GM12878 (cell line): ENCODE results near the gene LRRC75A. TPM values are rescaled to one million over a fixed set of nuclear protein-coding genes. Genes with fewer than 3 reads are reported as not detected.

ENCODE experiments used
- ATAC-seq: fragments of 200-7000 bp; cut with Tn5 transposase; 3 replicates; pipeline ENCODE4 v1.9.1; 2020; ENCODE audit warnings: mild to moderate bottlenecking, moderate library complexity
- BruUV-seq: library from RNA; stranded (reverse); fragments of 400-500 nt; replicated peaks from 2 replicates; lab custom pipeline; 2021; lab: Mats Ljungman, UMichigan
- CTCF ChIA-PET: fragments of 300-600 bp; sonication (Branson Sonifier 250); formaldehyde crosslinking; extraction: SDS; loops from one replicate; lab custom pipeline; 2021; ENCODE audit warnings: inconsistent platforms; lab: Yijun Ruan, JAX
- POLR2A ChIA-PET: fragments of 350-600 bp; formaldehyde crosslinking; extraction: SDS; loops from one replicate; lab custom pipeline; 2021; ENCODE audit warnings: inconsistent platforms; lab: Charles Lee
- RAD21 ChIA-PET: fragments of 300-600 bp; sonication (Branson Sonifier 250); formaldehyde crosslinking; loops from one replicate; lab custom pipeline; 2023; ENCODE audit warnings: antibody characterized with exemption; ENCODE audit not compliant: unreplicated experiment; lab: Charles Lee
- SMC1A ChIA-PET: fragments of 300-600 bp; sonication (Branson Sonifier 250); formaldehyde crosslinking; loops from one replicate; lab custom pipeline; 2023; ENCODE audit not compliant: unreplicated experiment, uncharacterized antibody; lab: Charles Lee
- DNase-seq: peaks from one replicate; pipeline ENCODE4 v3.0.0-alpha.2; 2011; ENCODE audit warnings: low read depth, low spot score
- FAIRE-seq: peaks from 3 replicates; lab custom pipeline; 2011; peaks lifted over from hg19 to GRCh38; lab: Jason Lieb, UNC
- H2AFZ ChIP-seq: 2 replicates; pipeline ENCODE4 v1.6.0; 2011; ENCODE audit warnings: low read depth, low read length, control low read depth; ENCODE audit not compliant: control insufficient read depth
- H3K27ac ChIP-seq: 2 replicates; pipeline ENCODE4 v1.5.1; 2011; ENCODE audit warnings: control low read depth; ENCODE audit not compliant: control insufficient read depth, insufficient read depth
- H3K27me3 ChIP-seq, 2 experiments: replicated peaks in 1 of 2; 2 replicates each; pipeline versions ENCODE4 v1.6.0 to v1.6.1; 2011; ENCODE audit warnings: low read length in 1 of 2; ENCODE audit not compliant: control insufficient read depth in 2 of 2, insufficient read depth in 2 of 2
- H3K36me3 ChIP-seq, 2 experiments: 2 replicates each; pipeline ENCODE4 v1.5.1; 2011; ENCODE audit warnings: low read length in 1 of 2; ENCODE audit not compliant: control insufficient read depth in 2 of 2, insufficient read depth in 2 of 2
- H3K4me1 ChIP-seq: 2 replicates; pipeline ENCODE4 v1.6.1; 2011; ENCODE audit warnings: mild to moderate bottlenecking, low read length, moderate library complexity, mixed read lengths; ENCODE audit not compliant: control insufficient read depth, insufficient read depth
- H3K4me2 ChIP-seq: 2 replicates; pipeline ENCODE4 v1.6.0; 2011; ENCODE audit warnings: control low read depth; ENCODE audit not compliant: control insufficient read depth, insufficient read depth
- H3K4me3 ChIP-seq: fragments of 200-600 bp; sonication (generic); 2 replicates; pipeline ENCODE4 v1.5.1; 2016
- H3K79me2 ChIP-seq: 2 replicates; pipeline ENCODE4 v1.6.0; 2011; ENCODE audit warnings: low read length; ENCODE audit not compliant: control insufficient read depth, insufficient read depth
- H3K9ac ChIP-seq: 2 replicates; pipeline ENCODE4 v1.8.0; 2011; ENCODE audit warnings: low read length, control low read depth, mixed read lengths; ENCODE audit not compliant: control insufficient read depth, insufficient read depth
- H3K9me3 ChIP-seq: replicated peaks from 3 replicates; pipeline ENCODE4 v1.5.1; 2011; ENCODE audit warnings: mild to moderate bottlenecking, low read length; ENCODE audit not compliant: control insufficient read depth, insufficient read depth
- H4K20me1 ChIP-seq: 2 replicates; pipeline ENCODE4 v1.6.0; 2011; ENCODE audit not compliant: control insufficient read depth, insufficient read depth
- ATF2 ChIP-seq: IDR thresholded peaks from 2 replicates; pipeline ENCODE4 v1.6.1; 2012; ENCODE audit warnings: low read length, inconsistent platforms
- CBX3 ChIP-seq: fragments of 200-600 bp; sonication (generic); IDR thresholded peaks from 2 replicates; pipeline ENCODE4 v1.6.1; 2016; ENCODE audit warnings: low read depth, borderline replicate concordance
- CHD2 ChIP-seq: IDR thresholded peaks from 2 replicates; pipeline ENCODE4 v1.6.1; 2011; ENCODE audit warnings: low read depth, low read length, improper control_type of control experiment, borderline replicate concordance
- CUX1 ChIP-seq: IDR thresholded peaks from 2 replicates; pipeline ENCODE4 v1.6.1; 2012; ENCODE audit warnings: improper control_type of control experiment, low read depth, low read length; ENCODE audit not compliant: insufficient replicate concordance
- EED ChIP-seq: sonication (generic); IDR thresholded peaks from 2 replicates; pipeline ENCODE4 v1.6.1; 2016; ENCODE audit warnings: antibody characterized with exemption, low read depth
- EP300 ChIP-seq, 2 experiments: fragments of 150-350 bp in 1 of 2; IDR thresholded peaks; 2 replicates each; pipeline ENCODE4 v1.6.1; 2011 to 2012; ENCODE audit warnings: low read depth in 2 of 2, low read length in 2 of 2, borderline replicate concordance in 1 of 2, improper control_type of control experiment in 1 of 2, inconsistent platforms in 1 of 2; ENCODE audit not compliant: control insufficient read depth in 1 of 2
- EZH2 ChIP-seq: IDR thresholded peaks from 2 replicates; pipeline ENCODE4 v1.6.1; 2012; ENCODE audit warnings: low read depth, mild to moderate bottlenecking, control low read depth, inconsistent platforms, low read length, borderline replicate concordance; ENCODE audit not compliant: control insufficient read depth
- HDAC6 ChIP-seq: fragments of 200-600 bp; sonication (generic); IDR thresholded peaks from one replicate; pipeline ENCODE4 v1.8.0; 2017; ENCODE audit warnings: antibody characterized with exemption; ENCODE audit not compliant: unreplicated experiment
- IKZF1 ChIP-seq: fragments of 450-650 bp; conservative IDR thresholded peaks from 2 replicates; pipeline ENCODE4 v1.6.1; 2017; ENCODE audit warnings: antibody characterized with exemption, mild to moderate bottlenecking
- MXI1 ChIP-seq: fragments of 150-350 bp; IDR thresholded peaks from 2 replicates; pipeline ENCODE4 v1.6.1; 2011; ENCODE audit warnings: low read depth, mild to moderate bottlenecking, inconsistent platforms, low read length, improper control_type of control experiment
- NFIC ChIP-seq: IDR thresholded peaks from 2 replicates; pipeline ENCODE4 v1.6.1; 2012; ENCODE audit warnings: low read depth, mild to moderate bottlenecking, inconsistent platforms, low read length, moderate library complexity
- POLR2AphosphoS2 ChIP-seq: IDR thresholded peaks from 2 replicates; pipeline ENCODE4 v1.6.1; 2011; ENCODE audit warnings: low read depth, mild to moderate bottlenecking, low read length, improper control_type of control experiment, moderate library complexity
- POU2F2 ChIP-seq: IDR thresholded peaks from 3 replicates; pipeline ENCODE4 v1.6.1; 2011; ENCODE audit warnings: low read depth, mild to moderate bottlenecking, low read length, borderline replicate concordance
- TCF12 ChIP-seq: IDR thresholded peaks from 2 replicates; pipeline ENCODE4 v1.6.1; 2011; ENCODE audit warnings: low read depth, mild to moderate bottlenecking, low read length
- WGBS: methylation state at CpG from one replicate; pipeline ENCODE4 v1.1.6; 2016; ENCODE audit warnings: low lambda C conversion rate; ENCODE audit not compliant: insufficient replicate concordance, insufficient coverage; ENCODE audit errors: missing lambda C conversion rate; 5-methylcytosine and 5-hydroxymethylcytosine counted together
- in situ Hi-C: fragments of 300-500 bp; cut with MboI; formaldehyde crosslinking; loops from 9 replicates; pipeline ENCODE4 v1.14.3; 2018; ENCODE audit warnings: mixed read lengths
- intact Hi-C: fragments of 100-400 bp; cut with micrococcal nuclease; formaldehyde crosslinking; loops from one replicate; pipeline ENCODE4 v1.14.2; 2022; ENCODE audit not compliant: unreplicated experiment
- polyA plus RNA-seq, 11 experiments: library from polyadenylated mRNA; depleted of rRNA in 4 of 11; unstranded in 6 of 11; stranded (reverse) in 5 of 11; fragments of >200 nt; fragmentation: Nextera tagmentation in 4 of 11; fragmentation: Illumina TruSeq in 1 of 11; extraction: Ambion mirVana in 4 of 11; extraction: Trizol in 1 of 11; gene quantifications; 1 replicate in 1 of 11; 2 replicates in 10 of 11; pipeline versions ENCODE4 v1.2.1 to v1.2.3, GENCODE V29; 2011 to 2016; ENCODE audit warnings: inconsistent platforms in 2 of 11, missing spikeins in 2 of 11, low read depth in 1 of 11
- total RNA-seq, 4 experiments: library from RNA; depleted of rRNA in 3 of 4; stranded (reverse); fragments of >200 nt in 3 of 4; fragmentation: Illumina TruSeq in 1 of 4; extraction: Trizol in 1 of 4; gene quantifications; 2 replicates each; pipeline versions ENCODE4 v1.2.1 to v1.2.3, GENCODE V29; 2013 to 2021

LRRC75A gene
- total and polyA plus RNA-seq, 10 of the 15 experiments (the other 5 are each of a cell fraction or from before 2014, with no cell fraction given), result 0.01 to 1.3 (median 0.09) TPM; not detected in 2

- ATAC-seq (peak; percentile 92), FAIRE-seq (peak; percentile 64), DNase-seq (peak; percentile 96)
- Histone ChIP-seq H3K36me3 (no peaks in the 10 kb centered on the region), H2AFZ (peak overlapping the region; percentile 57), H3K27me3 (no peaks in the 10 kb centered on the region), H3K27ac (peak overlapping the region; percentile 99), H3K4me2 (peak overlapping the region; percentile 89), H3K4me3 (peak overlapping the region; percentile 37; the same call in 1 of the 2 replicates), H3K79me2 (no peaks in the 10 kb centered on the region), H3K9ac (peak overlapping the region; percentile 84), H4K20me1 (no peaks in the 10 kb centered on the region), H3K4me1 (no peaks in the 10 kb centered on the region; the same call in none of the 2 replicates), H3K9me3 (no peaks in the 10 kb centered on the region)
- ChIA-PET CTCF (interaction anchor here (0.7 to 6.1 kb wide), 9 partner anchors 9 to 122 kb away, joined by 3 to 55 read pairs (median 5); partner anchors contain the start of genes TRPV2 and UBB), SMC1A (interaction anchor here (0.8 to 6.4 kb wide), 9 partner anchors 9 to 568 kb away, joined by 3 to 41 read pairs (median 4); partner anchors contain the start of genes TRPV2 and UBB), RAD21 (interaction anchor here (0.8 to 3.5 kb wide), 12 partner anchors 10 to 580 kb away, joined by 3 to 48 read pairs (median 5); partner anchors contain the start of genes CENPV, TRPV2 and UBB), POLR2A (interaction anchor here (0.5 to 4.1 kb wide), 15 partner anchors 9 to 568 kb away, joined by 3 to 53 read pairs (median 3); partner anchors contain the start of genes TRPV2 and UBB)
- WGBS, result 0% methylated on average over 9 of the region's 14 CpGs
- TSS peak; percentile 82 for BruUV-seq
- in situ Hi-C loops (no loop called here), intact Hi-C loops (loop anchor here (1.0 kb wide), 1 partner anchor 8 kb away; no protein-coding TSS in a partner anchor)
- TF ChIP-seq ATF2, result peak; percentile 89
- peak; percentile 82 for TF ChIP-seq IKZF1
- TF ChIP-seq EED, result peak; percentile 85
- TF ChIP-seq EZH2, result no peak
- TF ChIP-seq EP300 (IDR thresholded peaks at IDR 0.05; ENCODE audit: borderline replicate concordance in 1 of 2, control insufficient read depth in 1 of 2, low read depth in 2 of 2, low read length in 2 of 2), result peak in 1 of 2 experiments; percentile 7; a peak in 1 of 4 replicates
- TF ChIP-seq POU2F2, result peak; percentile 82; the same call in 2 of the 3 replicates
- peak; percentile 83 for TF ChIP-seq MXI1
- peak; percentile 24; the same call in 1 of the 2 replicates for TF ChIP-seq POLR2AphosphoS2
- TF ChIP-seq CUX1, result peak; percentile 96
- peak; percentile 98 for TF ChIP-seq TCF12
- no peak for TF ChIP-seq HDAC6
- TF ChIP-seq CHD2, result 0 out of 2 replicates have a peak, but pooled peaks have one; percentile 42
- TF ChIP-seq CBX3, result no peak
- TF ChIP-seq NFIC, result peak; percentile 76; the same call in 1 of the 2 replicates
Observed at GRCh38 chr17:16407911-16408588, 83.9 kb downstream of the LRRC75A start.
